IMR-90 (cell line): Measurements from ENCODE around the gene TBCD.

Source experiments
- BHLHE40 ChIP-seq: fragments of 150-350 bp; IDR thresholded peaks from 2 replicates; pipeline ENCODE4 v1.6.1; 2016; ENCODE audit warnings: mild to moderate bottlenecking, low read depth, low read length
- CEBPB ChIP-seq: IDR thresholded peaks from 2 replicates; pipeline ENCODE4 v1.6.1; 2012; ENCODE audit warnings: low read depth, low read length, improper control_type of control experiment
- ELK1 ChIP-seq: fragments of 150-350 bp; IDR thresholded peaks from 2 replicates; pipeline ENCODE4 v1.6.1; 2016; ENCODE audit warnings: low read depth, mild to moderate bottlenecking, low read length, moderate library complexity, borderline replicate concordance
- POLR2A ChIP-seq: IDR thresholded peaks from 2 replicates; pipeline ENCODE4 v1.6.1; 2012; ENCODE audit warnings: mild to moderate bottlenecking, low read depth, low read length
- RAD21 ChIP-seq: IDR thresholded peaks from 2 replicates; pipeline ENCODE4 v1.6.1; 2012; ENCODE audit warnings: low read length, improper control_type of control experiment
- SMC3 ChIP-seq: fragments of 150-350 bp; IDR thresholded peaks from 2 replicates; pipeline ENCODE4 v1.6.1; 2016; ENCODE audit warnings: low read depth, mild to moderate bottlenecking, antibody characterized with exemption, low read length, moderate library complexity
- USF2 ChIP-seq: fragments of 150-350 bp; IDR thresholded peaks from 2 replicates; pipeline ENCODE4 v1.6.1; 2017; ENCODE audit warnings: mild to moderate bottlenecking, antibody characterized with exemption, low read length, low read depth
- TF ChIP-seq, protein P1 (sequence below): conservative IDR thresholded peaks from 2 replicates; pipeline ENCODE4 v1.5.1; 2012; ENCODE audit warnings: mild to moderate bottlenecking, low read depth, low read length, improper control_type of control experiment

GRCh38 chr17:82949984-82950383 is 198.1 kb downstream of the TBCD start:
- TF ChIP-seq POLR2A (no peak), RAD21 (no peak), CEBPB (no peak), BHLHE40 (no peak), ELK1 (no peak), SMC3 (no peak), USF2 (no peak)
- TF ChIP-seq, protein P1, sequence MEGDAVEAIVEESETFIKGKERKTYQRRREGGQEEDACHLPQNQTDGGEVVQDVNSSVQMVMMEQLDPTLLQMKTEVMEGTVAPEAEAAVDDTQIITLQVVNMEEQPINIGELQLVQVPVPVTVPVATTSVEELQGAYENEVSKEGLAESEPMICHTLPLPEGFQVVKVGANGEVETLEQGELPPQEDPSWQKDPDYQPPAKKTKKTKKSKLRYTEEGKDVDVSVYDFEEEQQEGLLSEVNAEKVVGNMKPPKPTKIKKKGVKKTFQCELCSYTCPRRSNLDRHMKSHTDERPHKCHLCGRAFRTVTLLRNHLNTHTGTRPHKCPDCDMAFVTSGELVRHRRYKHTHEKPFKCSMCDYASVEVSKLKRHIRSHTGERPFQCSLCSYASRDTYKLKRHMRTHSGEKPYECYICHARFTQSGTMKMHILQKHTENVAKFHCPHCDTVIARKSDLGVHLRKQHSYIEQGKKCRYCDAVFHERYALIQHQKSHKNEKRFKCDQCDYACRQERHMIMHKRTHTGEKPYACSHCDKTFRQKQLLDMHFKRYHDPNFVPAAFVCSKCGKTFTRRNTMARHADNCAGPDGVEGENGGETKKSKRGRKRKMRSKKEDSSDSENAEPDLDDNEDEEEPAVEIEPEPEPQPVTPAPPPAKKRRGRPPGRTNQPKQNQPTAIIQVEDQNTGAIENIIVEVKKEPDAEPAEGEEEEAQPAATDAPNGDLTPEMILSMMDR, result no peak
